ENCODE results near the gene EXOC6B.

The EXOC6B gene

GRCh38 chr2:72828840-72829507 lies 3.1 kb upstream of the EXOC6B start:
- DNase-seq, result no peak

GRCh38 chr2:72827966-72828646 lies 2.3 kb upstream of the EXOC6B start:
- no peak for DNase-seq

DNA sequence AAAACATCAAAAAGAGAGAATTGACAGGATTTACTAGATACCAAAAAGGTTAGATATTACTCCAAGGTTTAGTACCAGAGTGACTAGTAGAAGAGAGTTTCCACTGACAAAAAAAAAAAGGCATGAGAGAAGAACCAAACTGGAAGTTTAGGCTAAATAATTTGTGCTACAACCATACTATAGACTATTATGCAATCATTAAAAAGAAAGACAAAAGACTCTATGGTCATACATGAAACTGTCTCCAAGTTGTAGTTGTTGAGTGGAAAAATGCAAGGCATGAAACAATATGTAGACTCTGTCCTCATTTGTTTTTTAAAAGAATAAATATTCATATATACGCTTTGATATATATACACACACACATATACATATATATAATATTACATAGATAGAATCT lies 1.7 kb upstream of the EXOC6B start:
- DNase-seq, result no peak

- DNase-seq, result no peak
These were observed 284 bp upstream of the EXOC6B start for GRCh38 chr2:72826156-72826477.

DNA sequence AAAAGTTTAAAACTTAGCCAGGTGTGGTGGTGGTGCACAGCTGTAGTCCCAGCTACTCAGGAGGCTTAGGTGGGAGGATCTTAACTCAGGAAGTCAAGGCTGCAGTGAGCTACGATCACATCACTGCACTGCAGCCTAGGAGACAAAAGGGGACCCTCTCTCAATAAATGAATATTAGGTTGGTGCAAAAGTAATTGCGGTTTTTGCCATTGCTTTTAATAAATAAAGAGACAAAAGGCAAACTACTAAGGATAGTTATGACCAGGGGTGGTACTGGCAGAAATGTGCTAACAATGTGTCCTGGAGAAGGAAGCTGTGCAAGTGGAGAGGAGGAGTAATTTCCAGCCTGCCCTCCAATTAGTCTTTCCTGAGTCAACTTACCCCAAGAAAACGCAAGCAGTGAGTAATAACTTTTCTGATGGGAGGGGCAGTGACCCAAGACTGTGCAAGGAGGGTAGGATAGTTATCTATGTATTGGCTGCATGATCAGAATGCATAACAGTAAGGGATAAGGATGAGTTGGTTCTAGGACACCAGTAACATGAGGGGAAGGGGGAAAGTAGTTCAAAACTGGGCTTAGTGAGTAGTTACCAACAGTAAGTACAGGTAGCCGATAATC lies 1.5 kb downstream of the EXOC6B start:
- DNase-seq, result no peak

DNA sequence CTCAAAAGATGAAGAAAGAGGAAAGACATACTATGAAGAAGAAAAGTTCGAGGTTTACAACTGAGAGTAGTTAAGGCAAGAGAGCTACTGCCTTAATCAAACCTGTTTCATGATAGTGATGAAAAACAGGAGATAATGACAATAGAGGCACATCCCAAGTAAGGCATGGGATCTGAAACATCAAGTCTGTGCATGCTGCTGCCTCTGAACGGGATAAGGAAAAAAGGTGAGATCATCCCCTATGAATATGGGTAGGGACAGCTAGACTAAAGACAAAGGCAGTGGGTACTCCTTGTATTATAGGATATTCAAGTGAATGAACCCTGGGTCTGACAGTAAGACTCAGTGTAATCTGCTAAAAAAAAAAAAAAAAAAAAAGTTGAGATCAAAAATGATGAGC lies 3.0 kb downstream of the EXOC6B start:
- DNase-seq, result no peak

- DNase-seq, result no peak
These were observed 3.9 kb downstream of the EXOC6B start for GRCh38 chr2:72821983-72822382.

GRCh38 chr2:72821118-72821517 lies 4.7 kb downstream of the EXOC6B start:
- no peak for DNase-seq

DNA sequence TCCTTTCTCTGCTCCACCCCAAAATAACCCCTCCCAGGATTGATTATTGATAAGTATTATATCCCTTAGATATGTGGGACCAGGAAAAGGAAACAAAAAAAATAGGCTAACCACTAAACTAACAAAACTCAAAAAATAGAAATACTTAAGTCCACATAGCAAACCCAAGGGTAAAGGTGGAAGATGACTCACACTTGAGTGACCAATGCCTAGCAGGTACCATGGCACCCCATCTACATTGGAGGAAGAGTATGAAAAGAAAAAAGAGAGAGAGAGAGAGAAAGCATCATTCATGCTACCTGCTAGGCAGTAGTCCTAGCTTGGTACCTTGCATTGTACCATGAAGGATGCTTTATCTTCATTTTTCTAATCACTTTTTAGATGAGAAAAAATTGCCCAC lies 6.3 kb downstream of the EXOC6B start:
- DNase-seq, result no peak

DNA sequence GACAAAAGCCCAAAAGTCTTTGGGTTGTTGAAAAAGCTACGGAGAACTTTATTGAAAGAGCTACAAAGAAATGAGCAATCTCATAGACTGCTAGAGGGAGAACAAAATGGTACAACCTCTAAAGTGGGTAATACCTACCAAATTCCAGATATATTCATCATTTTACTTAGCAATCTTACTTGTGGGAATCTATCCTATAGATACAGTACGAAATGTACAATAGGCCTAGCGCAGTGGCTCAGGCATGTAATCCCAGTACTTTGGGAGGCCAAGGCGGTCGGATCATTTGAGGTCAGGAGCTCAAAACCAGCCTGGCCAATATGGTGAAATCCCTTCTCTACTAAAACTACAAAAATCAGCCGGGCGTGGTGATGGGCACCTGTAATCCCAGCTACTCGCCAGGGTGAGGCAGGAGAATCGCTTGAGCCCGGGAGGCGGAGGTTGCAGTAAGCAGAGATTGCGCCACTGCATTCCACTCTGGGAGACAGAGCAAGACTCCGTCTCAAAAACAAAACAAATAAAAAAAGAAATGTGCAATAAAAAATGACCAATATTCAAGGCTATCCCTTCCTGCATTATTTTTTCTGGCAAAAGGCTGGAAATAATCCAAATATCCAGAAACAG lies 10.1 kb downstream of the EXOC6B start:
- no peak for DNase-seq

DNA sequence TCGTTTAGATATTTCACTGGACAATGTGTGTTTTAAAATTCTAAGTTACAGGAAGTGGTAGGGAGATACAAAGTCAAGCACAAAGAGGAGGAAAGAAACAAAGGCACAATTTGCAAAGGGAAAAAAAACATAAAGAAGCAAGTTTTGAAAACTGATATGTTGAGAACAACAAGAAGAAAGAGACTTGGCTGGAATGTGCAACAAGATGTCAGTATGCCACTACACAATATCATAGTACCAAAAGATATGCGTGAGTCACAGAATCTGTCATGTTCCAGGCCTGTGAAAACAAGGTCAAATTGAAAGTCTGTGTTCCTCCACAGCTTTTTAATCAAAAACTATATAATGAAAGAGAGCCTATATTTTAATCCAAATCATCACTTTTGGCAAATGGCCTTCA lies 12.0 kb downstream of the EXOC6B start:
- no peak for DNase-seq

- no peak for DNase-seq
These were observed 15.7 kb downstream of the EXOC6B start for GRCh38 chr2:72810165-72810564.

- no peak for DNase-seq
These were observed 16.7 kb downstream of the EXOC6B start for GRCh38 chr2:72809095-72809494.

- DNase-seq, result no peak
These were observed 19.4 kb downstream of the EXOC6B start for GRCh38 chr2:72806280-72806945.

- DNase-seq, result no peak
These were observed 22.1 kb downstream of the EXOC6B start for GRCh38 chr2:72803626-72804320.

- no peak for DNase-seq
These were observed 22.7 kb downstream of the EXOC6B start for GRCh38 chr2:72803151-72803550.

DNA sequence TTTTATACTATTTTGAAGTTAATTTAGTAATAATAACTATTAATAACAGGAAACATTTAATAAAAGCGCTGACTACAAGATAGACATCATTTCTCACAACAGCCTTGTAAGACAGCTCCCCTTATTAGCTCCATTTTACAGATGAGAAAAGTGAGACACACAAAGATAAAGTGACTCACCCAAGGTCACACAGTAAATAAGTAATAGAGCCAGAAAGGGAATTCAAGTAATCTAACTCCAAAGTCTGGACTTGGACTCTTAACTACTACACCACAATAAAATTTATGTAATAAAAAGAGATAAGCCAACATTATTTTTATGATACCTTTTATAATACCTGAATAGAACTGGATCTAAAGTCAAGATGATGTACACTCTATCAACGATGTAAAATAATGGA lies 25.3 kb downstream of the EXOC6B start:
- DNase-seq, result no peak

DNA sequence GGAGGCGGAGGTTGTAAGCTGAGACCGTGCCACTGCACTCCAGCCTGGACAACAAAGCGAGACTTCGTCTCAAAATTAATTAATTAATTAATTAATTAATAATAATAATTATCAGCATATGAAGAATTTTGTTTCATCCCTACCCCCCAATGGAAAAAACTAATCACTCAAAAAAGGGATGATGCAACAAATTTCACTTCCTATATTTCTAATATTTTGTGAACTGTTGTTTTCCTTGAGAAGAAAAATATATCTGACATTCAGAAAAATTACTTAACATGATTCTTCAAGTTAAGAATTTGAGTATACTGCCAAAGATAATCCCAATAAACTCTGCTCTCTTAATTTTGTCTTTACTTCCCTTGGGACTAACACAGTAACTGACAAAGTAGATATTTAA lies 28.1 kb downstream of the EXOC6B start:
- DNase-seq, result no peak

DNA sequence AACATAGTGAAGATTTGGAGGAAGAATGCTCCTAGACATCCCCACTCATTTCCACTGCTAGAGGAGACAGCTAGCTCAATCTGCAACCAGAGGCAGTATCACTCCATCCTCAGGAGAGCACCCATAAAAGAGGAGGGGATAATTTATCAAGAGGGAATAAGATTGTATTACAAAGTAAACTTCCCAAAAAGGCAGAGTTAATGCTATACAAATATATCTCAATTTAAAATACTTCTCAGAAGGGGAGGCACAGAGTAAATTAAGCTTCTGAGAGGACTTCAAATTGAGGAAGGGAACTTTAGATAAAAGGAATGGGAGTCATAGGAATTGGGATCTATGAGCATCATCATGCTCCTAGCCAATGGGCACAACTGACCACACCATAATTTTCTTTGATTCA lies 29.1 kb downstream of the EXOC6B start:
- DNase-seq, result no peak

GRCh38 chr2:72794572-72794971 lies 31.3 kb downstream of the EXOC6B start:
- DNase-seq, result no peak

GRCh38 chr2:72793798-72794440 lies 31.9 kb downstream of the EXOC6B start:
- DNase-seq, result no peak

GRCh38 chr2:72789241-72789640 lies 36.6 kb downstream of the EXOC6B start:
- no peak for DNase-seq

Measured in stimulated activated CD8-positive, alpha-beta memory T cell treated with anti-CD3 and anti-CD28 coated beads, Interleukin-4, amount 100 ng/mL, for 48 hours (primary cell).